Trophoblast cell (in vitro differentiated cells and primary cell): ENCODE results near the gene CYTH2.

Source experiments
- DNase-seq, 2 donors: peaks; one replicate each; pipeline ENCODE4 v3.0.0-alpha.2; 2016
- H2AFZ ChIP-seq: 2 replicates; pipeline ENCODE4 v1.6.1; 2013; ENCODE audit warnings: low read length, moderate library complexity, mild to moderate bottlenecking; ENCODE audit not compliant: insufficient read depth, poor library complexity
- H2AK5ac ChIP-seq: 2 replicates; pipeline ENCODE4 v1.6.1; 2013; ENCODE audit warnings: mild to moderate bottlenecking, low read length
- H2BK120ac ChIP-seq: 2 replicates; pipeline ENCODE4 v1.6.1; 2013; ENCODE audit warnings: low read length, mild to moderate bottlenecking, moderate library complexity; ENCODE audit not compliant: insufficient read depth, poor library complexity
- H2BK12ac ChIP-seq: 2 replicates; pipeline ENCODE4 v1.6.1; 2013; ENCODE audit warnings: mild to moderate bottlenecking, low read length, moderate library complexity
- H2BK5ac ChIP-seq: 2 replicates; pipeline ENCODE4 v1.6.1; 2013; ENCODE audit warnings: low read length, low read depth, moderate library complexity, mild to moderate bottlenecking; ENCODE audit not compliant: poor library complexity
- H3K14ac ChIP-seq: 2 replicates; pipeline ENCODE4 v1.6.1; 2013; ENCODE audit warnings: mild to moderate bottlenecking, low read length
- H3K18ac ChIP-seq: 2 replicates; pipeline ENCODE4 v1.6.1; 2013; ENCODE audit warnings: mild to moderate bottlenecking, low read length
- H3K23ac ChIP-seq: 2 replicates; pipeline ENCODE4 v1.6.1; 2013; ENCODE audit warnings: low read length
- H3K27ac ChIP-seq: 2 replicates; pipeline ENCODE4 v1.5.1; 2013; ENCODE audit warnings: low read depth, mild to moderate bottlenecking, inconsistent platforms, low read length, moderate library complexity
- H3K27me3 ChIP-seq: 2 replicates; pipeline ENCODE4 v1.6.1; 2013; ENCODE audit warnings: inconsistent platforms, mild to moderate bottlenecking, low read length, moderate library complexity; ENCODE audit not compliant: insufficient read depth
- H3K36me3 ChIP-seq, 2 experiments: 1 replicate in 1 of 2; 2 replicates in 1 of 2; pipeline ENCODE4 v1.6.1; 2013; ENCODE audit warnings: low read length in 2 of 2, mild to moderate bottlenecking in 2 of 2, moderate library complexity in 1 of 2; ENCODE audit not compliant: insufficient read depth in 2 of 2, control insufficient read depth in 1 of 2
- H3K4ac ChIP-seq: 2 replicates; pipeline ENCODE4 v1.6.1; 2013; ENCODE audit warnings: low read depth, mild to moderate bottlenecking, low read length, moderate library complexity
- H3K4me1 ChIP-seq, 2 experiments: 1 replicate in 1 of 2; 2 replicates in 1 of 2; pipeline ENCODE4 v1.6.1; 2013; ENCODE audit warnings: low read length in 2 of 2, mild to moderate bottlenecking in 2 of 2, moderate library complexity in 1 of 2; ENCODE audit not compliant: insufficient read depth in 2 of 2, control insufficient read depth in 1 of 2
- H3K4me2 ChIP-seq: 2 replicates; pipeline ENCODE4 v1.6.1; 2013; ENCODE audit warnings: inconsistent platforms, mild to moderate bottlenecking, low read length, moderate library complexity
- H3K4me3 ChIP-seq: 2 replicates; pipeline ENCODE4 v1.5.1; 2013; ENCODE audit warnings: mild to moderate bottlenecking, low read depth, low read length, inconsistent platforms
- H3K79me1 ChIP-seq: one replicate; pipeline ENCODE4 v1.6.1; 2013; ENCODE audit warnings: low read length
- H3K79me2 ChIP-seq: 2 replicates; pipeline ENCODE4 v1.6.1; 2013; ENCODE audit warnings: low read length, mild to moderate bottlenecking; ENCODE audit not compliant: control insufficient read depth, insufficient read depth, poor library complexity
- H3K9ac ChIP-seq: 2 replicates; pipeline ENCODE4 v1.6.1; 2013; ENCODE audit warnings: mild to moderate bottlenecking, low read length
- H3K9me3 ChIP-seq: 2 replicates; pipeline ENCODE4 v1.6.1; 2013; ENCODE audit warnings: low read depth, mild to moderate bottlenecking, control low read depth, inconsistent platforms, low read length; ENCODE audit not compliant: insufficient read depth
- H4K12ac ChIP-seq: 2 replicates; pipeline ENCODE4 v1.6.1; 2013; ENCODE audit warnings: low read depth, mild to moderate bottlenecking, low read length, moderate library complexity
- H4K8ac ChIP-seq: 2 replicates; pipeline ENCODE4 v1.6.1; 2013; ENCODE audit warnings: low read depth, mild to moderate bottlenecking, low read length, moderate library complexity
- H4K91ac ChIP-seq: one replicate; pipeline ENCODE4 v1.6.1; 2013; ENCODE audit warnings: low read depth, mild to moderate bottlenecking, low read length, moderate library complexity
- WGBS: extraction: QIAGEN DNeasy Blood & Tissue Kit; methylation state at CpG from one replicate; pipeline ENCODE4 v1.1.7; 2013; ENCODE audit warnings: missing lambda C conversion rate; ENCODE audit not compliant: insufficient read length, insufficient coverage; ENCODE audit errors: extremely low coverage; 5-methylcytosine and 5-hydroxymethylcytosine counted together

CYTH2 gene

DNA sequence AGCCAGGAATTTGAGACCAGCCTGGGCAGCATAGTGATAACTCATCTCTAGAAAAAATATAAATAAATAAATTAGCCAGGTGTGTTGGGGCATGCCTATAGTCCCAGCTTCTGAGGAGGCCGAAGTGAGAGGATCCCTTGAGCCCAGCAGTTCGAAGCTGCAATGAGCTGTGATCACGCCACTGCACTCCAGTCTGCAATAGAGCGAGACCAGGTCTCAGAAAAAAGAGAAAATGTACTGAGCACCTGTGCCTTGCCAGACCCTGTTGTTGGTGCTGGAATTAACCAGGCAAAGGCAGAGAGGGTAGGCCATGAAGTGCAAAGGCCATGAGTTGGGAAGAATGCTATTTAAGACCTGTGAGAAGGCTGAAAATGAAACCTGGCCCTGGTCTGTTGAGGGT lies 2.7 kb downstream of the CYTH2 start:
- H3K27me3 ChIP-seq = no peaks in the 10 kb centered on the region
- H4K91ac ChIP-seq = no peak overlapping the region
- no peak overlapping the region for H2BK12ac ChIP-seq
- H3K4me2 ChIP-seq = no peak overlapping the region
- no peak overlapping the region for H3K9ac ChIP-seq
- H3K18ac ChIP-seq = no peak overlapping the region
- peaks cover 7 to 19% of the 10 kb centered on the region in 2 experiments for H3K4me1 ChIP-seq
- H2BK120ac ChIP-seq = no peak overlapping the region
- H3K36me3 ChIP-seq = peaks cover 66 to 67% of the 10 kb centered on the region in 2 experiments
- no peak for DNase-seq
- peaks cover 12% of the 10 kb centered on the region for H3K79me2 ChIP-seq
- WGBS = no CpG with 5 or more reads among the region's 4 CpGs
- no peak overlapping the region for H2AK5ac ChIP-seq
- H3K9me3 ChIP-seq = no peaks in the 10 kb centered on the region
- peak overlapping the region; percentile 37 for H3K4ac ChIP-seq
- H4K8ac ChIP-seq = no peak overlapping the region
- H4K12ac ChIP-seq = no peak overlapping the region
- H3K14ac ChIP-seq = no peak overlapping the region
- H3K79me1 ChIP-seq = peaks cover 9% of the 10 kb centered on the region
- H3K23ac ChIP-seq = no peak overlapping the region
- no peak overlapping the region for H2AFZ ChIP-seq
- no peak overlapping the region for H3K27ac ChIP-seq
- H3K4me3 ChIP-seq = no peak overlapping the region
- H2BK5ac ChIP-seq = no peak overlapping the region

DNA sequence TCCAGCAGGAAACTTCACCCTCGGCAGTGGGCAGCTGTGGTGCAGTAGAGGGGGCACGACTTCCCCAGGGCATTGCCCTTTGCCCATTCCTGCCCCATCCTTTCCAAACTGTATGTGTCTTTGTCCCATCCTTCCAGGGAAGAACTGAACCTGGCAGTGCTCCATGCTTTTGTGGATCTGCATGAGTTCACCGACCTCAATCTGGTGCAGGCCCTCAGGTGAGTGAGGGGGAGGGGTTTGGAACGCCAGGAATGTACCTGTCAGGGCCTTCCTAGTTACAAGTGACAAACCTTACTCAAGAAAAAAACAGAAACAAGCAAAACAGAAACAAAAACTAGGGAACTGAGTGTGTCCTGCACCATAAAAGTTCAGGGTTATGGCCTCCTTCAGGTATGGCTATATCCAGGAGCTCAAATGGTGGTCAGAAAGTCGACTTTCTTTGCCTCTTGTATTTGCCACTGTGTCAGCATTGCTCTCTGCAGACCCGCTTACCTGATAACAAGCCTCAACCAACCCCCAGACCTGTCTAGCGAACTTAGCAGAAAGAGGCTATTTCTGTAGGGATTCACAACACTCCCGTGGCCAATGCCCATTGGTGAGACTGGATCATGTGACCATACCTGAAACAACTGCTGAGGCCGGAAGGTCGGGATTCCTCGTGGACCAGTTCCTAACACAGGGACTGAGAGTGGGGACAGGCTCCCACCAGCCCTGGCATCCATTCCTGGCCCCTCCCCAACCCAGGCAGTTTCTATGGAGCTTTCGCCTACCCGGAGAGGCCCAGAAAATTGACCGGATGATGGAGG lies 4.2 kb downstream of the CYTH2 start:
- Histone ChIP-seq H2BK5ac (no peak overlapping the region), H3K18ac (peak overlapping the region; percentile 27), H3K23ac (no peak overlapping the region), H4K8ac (no peak overlapping the region), H3K9ac (no peak overlapping the region), H2BK120ac (no peak overlapping the region), H3K4ac (no peak overlapping the region), H3K27me3 (no peaks in the 10 kb centered on the region), H3K79me2 (peaks cover 12% of the 10 kb centered on the region), H2AK5ac (no peak overlapping the region), H3K27ac (no peak overlapping the region), H3K79me1 (peaks cover 9% of the 10 kb centered on the region), H4K12ac (no peak overlapping the region), H3K9me3 (no peaks in the 10 kb centered on the region), H4K91ac (no peak overlapping the region), H3K36me3 (peaks cover 81 to 82% of the 10 kb centered on the region in 2 experiments), H3K4me3 (no peak overlapping the region), H3K4me1 (peaks cover 7 to 19% of the 10 kb centered on the region in 2 experiments), H3K4me2 (no peak overlapping the region), H2BK12ac (no peak overlapping the region), H3K14ac (no peak overlapping the region), H2AFZ (no peak overlapping the region)
- peak; percentile 69 to 72 for DNase-seq
- no CpG with 5 or more reads among the region's 14 CpGs for WGBS

DNA sequence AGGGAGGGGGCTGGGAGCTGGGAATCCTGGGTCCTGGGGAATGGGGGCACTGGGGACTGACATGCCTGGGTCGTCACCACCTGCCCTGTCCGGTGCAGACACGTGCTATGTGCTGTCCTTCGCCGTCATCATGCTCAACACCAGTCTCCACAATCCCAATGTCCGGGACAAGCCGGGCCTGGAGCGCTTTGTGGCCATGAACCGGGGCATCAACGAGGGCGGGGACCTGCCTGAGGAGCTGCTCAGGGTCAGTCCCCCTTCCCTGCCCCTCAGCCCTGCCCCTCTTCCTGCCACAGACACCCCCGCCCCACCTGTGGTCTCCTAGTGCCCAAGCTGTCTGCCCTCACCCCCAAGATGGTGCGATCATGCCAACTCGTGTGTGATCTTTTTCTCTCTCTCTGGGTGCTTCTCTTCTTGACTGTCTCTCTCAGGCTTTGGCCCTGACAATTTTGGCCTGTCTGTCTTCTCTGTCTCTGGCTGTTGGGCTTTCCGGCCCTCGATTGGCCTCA lies 5.0 kb downstream of the CYTH2 start:
- Histone ChIP-seq H2AFZ (no peak overlapping the region), H3K9me3 (no peaks in the 10 kb centered on the region), H2BK5ac (no peak overlapping the region), H4K8ac (no peak overlapping the region), H3K27ac (no peak overlapping the region), H3K36me3 (peaks cover 89% of the 10 kb centered on the region in 2 experiments), H2BK120ac (no peak overlapping the region), H3K9ac (peak overlapping the region; percentile 12), H4K91ac (no peak overlapping the region), H3K23ac (no peak overlapping the region), H3K27me3 (no peaks in the 10 kb centered on the region), H3K4ac (no peak overlapping the region), H4K12ac (no peak overlapping the region), H3K4me3 (no peak overlapping the region), H3K4me1 (peaks cover 7 to 18% of the 10 kb centered on the region in 2 experiments), H2BK12ac (no peak overlapping the region), H3K79me2 (peaks cover 12% of the 10 kb centered on the region), H3K79me1 (peaks cover 9% of the 10 kb centered on the region), H3K18ac (peak overlapping the region; percentile 18), H3K4me2 (no peak overlapping the region), H2AK5ac (no peak overlapping the region), H3K14ac (no peak overlapping the region)
- DNase-seq = no peak
- WGBS = no CpG with 5 or more reads among the region's 16 CpGs

DNA sequence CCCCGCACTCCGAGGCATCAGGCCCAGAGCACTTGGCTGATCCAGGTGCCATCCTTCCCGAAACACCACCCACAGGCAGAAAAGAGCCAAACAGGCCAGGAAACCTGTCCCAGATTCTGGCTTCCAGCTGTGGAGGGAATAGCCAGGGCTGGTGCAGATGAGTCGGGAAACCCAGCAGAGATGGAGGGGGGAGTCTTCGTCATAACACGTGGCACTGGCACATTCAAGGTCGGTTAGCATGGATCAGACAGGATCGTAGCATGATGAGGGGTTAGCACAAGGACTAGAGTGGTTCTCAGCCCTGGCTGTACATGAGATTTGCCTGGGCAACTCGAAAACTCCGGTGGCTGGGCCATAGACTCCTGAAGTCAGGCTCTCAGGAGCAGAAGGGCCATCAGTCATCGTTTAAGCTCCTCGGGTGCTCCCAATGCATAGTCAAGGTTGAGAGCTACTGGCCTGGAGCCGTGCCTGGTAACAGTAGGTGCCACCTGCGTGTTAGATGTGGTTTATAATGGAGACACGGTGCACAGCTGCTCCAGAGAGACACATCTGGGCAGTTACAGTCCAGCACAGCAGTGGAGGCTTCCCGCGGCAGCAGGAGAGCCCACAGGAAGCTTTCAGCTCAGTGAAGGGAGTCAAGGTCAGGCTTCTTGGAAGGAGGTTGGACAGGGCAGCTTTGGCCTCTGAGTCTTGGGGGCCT lies 6.3 kb downstream of the CYTH2 start:
- Histone ChIP-seq H3K4me3 (no peak overlapping the region), H3K9ac (no peak overlapping the region), H3K27me3 (no peaks in the 10 kb centered on the region), H4K8ac (no peak overlapping the region), H3K18ac (no peak overlapping the region), H3K79me2 (peaks cover under 1% of the 10 kb centered on the region), H3K27ac (no peak overlapping the region), H2AK5ac (no peak overlapping the region), H3K4me2 (no peak overlapping the region), H3K4me1 (peaks cover under 1 to 12% of the 10 kb centered on the region in 2 experiments), H2BK12ac (no peak overlapping the region), H4K12ac (no peak overlapping the region), H3K4ac (no peak overlapping the region), H3K23ac (no peak overlapping the region), H3K9me3 (no peaks in the 10 kb centered on the region), H2BK120ac (no peak overlapping the region), H3K14ac (no peak overlapping the region), H3K36me3 (peaks cover 97 to 98% of the 10 kb centered on the region in 2 experiments), H2BK5ac (no peak overlapping the region), H2AFZ (no peak overlapping the region), H4K91ac (no peak overlapping the region), H3K79me1 (no peaks in the 10 kb centered on the region)
- no CpG with 5 or more reads among the region's 17 CpGs for WGBS
- no peak for DNase-seq
